NCI-H2171 treated with DMSO at 0.1 percent for 48 hours (cell line): ENCODE measurements around the gene GMPPB.
"Not testable (repeated sequence)": the region's sequence is repeated elsewhere in the genome, so short reads cannot be mapped to it uniquely, and the experiment has no call there.

Experiments
- DNase-seq: peaks from one replicate; lab custom pipeline; 2025; lab: John Stamatoyannopoulos, UW

Gene GMPPB

DNA sequence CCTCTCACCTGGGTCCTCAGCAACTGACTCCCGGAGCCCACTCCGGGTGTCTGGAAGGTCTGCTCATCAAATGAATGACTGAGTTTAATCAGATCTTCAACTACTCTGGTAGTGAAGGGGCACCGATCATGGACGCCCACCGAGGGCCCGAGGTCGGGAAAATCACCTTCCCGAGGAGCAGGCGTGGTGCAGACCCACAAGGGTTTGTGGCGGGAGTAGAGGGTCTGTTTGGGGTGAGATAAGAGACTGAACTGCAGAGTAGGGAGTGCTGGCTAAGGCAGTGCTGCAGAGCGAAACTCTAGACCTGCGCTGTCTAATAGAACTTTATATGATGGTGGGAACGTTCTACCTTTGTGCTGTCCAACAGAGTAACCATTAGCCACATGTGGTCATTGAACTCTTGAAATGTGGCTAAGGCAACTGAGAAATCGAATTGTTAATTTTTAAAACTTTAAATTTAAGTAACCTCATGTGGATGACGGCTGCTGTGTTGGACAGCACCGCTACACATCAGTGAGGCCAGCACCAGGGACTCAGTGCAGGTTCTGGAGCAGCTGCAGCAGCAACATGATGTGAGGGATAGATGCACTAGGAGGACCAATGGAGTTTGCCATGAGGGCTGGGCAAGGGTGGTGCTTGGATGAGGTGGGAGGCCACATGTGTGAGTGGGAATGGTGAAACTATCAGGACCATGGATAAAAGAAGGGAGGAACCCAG is 33.7 kb downstream of the GMPPB start:
- not testable (repeated sequence) for DNase-seq

DNA sequence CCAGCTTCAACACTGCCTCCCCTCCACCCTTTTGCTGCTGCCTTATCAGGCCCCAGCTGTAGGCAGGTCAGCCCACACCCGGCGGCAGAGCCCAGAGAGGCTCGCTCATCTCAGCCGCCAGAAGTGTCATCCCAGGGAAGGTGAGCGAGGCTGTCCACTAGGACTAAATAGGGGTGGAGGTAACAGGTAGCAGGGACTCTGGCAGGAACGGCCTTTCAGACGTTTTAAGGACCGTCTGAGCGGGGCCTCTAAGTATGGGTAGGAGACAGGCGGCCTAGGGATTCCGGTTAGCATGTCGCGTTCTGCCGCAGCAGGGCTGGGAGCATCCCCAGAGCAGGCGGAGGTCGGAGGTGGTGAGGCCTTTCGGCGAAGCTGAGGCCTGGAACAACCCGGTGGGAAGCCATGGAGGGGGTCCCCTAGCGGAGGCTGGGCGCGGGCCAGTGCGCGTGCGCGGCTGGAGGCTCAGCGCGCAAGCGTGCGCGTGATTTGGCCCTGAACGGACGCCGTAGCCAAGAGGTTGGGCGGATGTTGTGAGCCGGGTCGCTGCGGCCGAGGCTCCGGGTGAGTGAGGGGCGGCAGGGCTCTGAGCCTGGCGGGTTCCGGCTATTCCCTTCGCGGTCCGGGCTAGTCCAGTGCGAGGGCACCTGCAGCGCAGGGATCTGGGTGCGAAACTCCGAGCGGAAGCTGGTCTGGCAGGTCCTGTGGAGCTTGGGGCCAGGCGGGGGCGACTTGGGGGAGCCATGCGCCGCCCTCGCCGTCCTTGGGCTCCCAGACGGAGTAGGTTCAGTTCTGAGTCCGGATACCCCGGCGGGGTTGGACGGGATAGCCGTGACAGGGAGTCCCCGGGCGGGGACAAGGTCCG is 34.5 kb downstream of the GMPPB start, which contains the start of the genes MST1 and RNF123:
Gene MST1, minus strand, starts transcription at position 429 of the 862 bp plus-strand sequence. CDS start 783 bp downstream, outside the sequence.
Gene RNF123, plus strand, starts transcription at position 512 of the 862 bp plus-strand sequence. CDS start 1,609 bp downstream, outside the sequence.
- DNase-seq, result no peak

GRCh38 chr3:49688338-49689045 is 35.3 kb downstream of the GMPPB start:
- DNase-seq, result not testable (repeated sequence)

DNA sequence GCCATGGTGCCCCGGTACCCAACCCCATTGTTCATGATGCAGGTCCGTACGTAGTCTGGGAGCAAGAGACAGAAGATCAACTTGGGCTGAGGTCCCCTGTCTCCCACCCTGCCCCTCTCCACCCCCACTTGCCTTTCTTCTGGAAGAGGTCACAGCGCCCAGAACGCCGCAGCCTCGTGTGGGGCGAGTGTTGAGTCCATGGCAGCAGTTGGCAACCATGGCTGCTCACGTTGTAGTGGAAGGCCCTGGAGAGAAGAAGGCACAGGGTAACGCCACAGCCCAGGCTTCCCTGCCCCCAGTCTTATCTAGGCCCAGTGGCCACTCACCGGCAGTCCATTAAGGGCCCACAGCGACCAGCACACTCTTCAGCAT is 36.3 kb downstream of the GMPPB start:
- not testable (repeated sequence) for DNase-seq

- not testable (repeated sequence) for DNase-seq
These were observed 36.9 kb downstream of the GMPPB start for GRCh38 chr3:49686769-49687423.

- not testable (repeated sequence) for DNase-seq
These were observed 37.4 kb downstream of the GMPPB start for GRCh38 chr3:49686346-49686745.

GRCh38 chr3:49685846-49686245 is 37.9 kb downstream of the GMPPB start:
- DNase-seq, result not testable (repeated sequence)

- DNase-seq, result not testable (repeated sequence)
These were observed 38.6 kb downstream of the GMPPB start for GRCh38 chr3:49685103-49685502.

DNA sequence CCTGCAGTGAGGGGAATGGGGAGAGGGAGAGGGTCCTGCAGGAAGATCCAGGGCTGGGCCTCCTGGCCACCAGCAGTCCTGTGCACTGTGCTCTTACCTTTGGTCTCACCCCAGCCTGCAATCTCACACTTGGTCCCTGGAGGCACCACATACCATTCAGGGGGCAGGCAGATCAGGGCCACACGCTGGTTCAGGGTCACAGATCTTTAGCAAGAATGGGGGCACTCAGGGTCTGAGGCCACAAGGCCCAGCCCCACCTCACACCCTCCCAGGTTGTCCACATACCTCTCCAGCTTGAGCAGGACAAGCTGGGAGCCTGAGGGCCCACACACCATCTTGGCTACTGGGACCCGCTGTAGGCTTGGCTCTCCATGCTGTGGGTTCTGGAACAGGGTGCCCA is 39.3 kb downstream of the GMPPB start:
- DNase-seq, result not testable (repeated sequence)

DNA sequence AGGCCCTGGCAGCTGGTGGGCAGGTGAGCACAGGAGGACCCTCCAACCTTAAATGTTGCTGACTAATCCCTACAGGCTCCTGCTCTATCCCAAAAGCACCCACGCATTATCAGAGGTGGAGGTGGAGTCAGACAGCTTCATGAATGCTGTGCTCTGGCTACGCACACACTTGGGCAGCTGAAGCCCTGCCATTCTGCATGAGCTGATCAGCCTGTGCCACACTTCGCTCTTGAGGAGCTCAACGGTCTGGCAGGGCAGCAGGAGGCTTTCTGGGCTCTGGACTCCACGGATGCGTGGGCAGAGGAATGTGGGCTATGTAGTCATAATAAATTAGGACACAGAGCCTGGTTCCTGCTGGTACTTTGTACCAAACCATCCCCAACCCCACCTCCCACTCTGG is 40.6 kb downstream of the GMPPB start:
- no peak for DNase-seq

GRCh38 chr3:49681543-49681942 is 42.2 kb downstream of the GMPPB start:
- DNase-seq, result no peak

- no peak for DNase-seq
These were observed 42.6 kb downstream of the GMPPB start for GRCh38 chr3:49681232-49681522.

GRCh38 chr3:49680493-49681231 is 43.1 kb downstream of the GMPPB start:
- no peak for DNase-seq

DNA sequence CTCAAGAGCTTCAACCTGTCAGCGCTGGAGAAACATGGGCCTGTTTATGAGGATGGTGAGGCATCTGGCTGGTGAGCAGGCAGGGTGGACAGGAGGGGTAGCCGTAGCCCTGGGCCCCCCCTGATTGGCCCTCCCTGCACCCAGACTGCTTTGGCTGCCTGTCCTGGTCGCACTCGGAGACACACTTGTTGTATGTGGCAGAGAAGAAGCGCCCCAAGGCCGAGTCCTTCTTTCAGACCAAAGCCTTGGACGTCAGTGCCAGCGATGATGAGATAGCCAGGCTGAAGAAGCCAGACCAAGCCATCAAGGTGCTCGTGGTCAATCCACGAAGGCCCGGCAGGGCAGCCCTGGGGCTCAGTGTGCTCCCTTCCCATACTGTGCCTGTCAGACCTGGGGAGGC is 47.8 kb downstream of the GMPPB start:
- DNase-seq, result no peak

GRCh38 chr3:49674497-49674983 is 49.2 kb downstream of the GMPPB start:
- no peak for DNase-seq

DNA sequence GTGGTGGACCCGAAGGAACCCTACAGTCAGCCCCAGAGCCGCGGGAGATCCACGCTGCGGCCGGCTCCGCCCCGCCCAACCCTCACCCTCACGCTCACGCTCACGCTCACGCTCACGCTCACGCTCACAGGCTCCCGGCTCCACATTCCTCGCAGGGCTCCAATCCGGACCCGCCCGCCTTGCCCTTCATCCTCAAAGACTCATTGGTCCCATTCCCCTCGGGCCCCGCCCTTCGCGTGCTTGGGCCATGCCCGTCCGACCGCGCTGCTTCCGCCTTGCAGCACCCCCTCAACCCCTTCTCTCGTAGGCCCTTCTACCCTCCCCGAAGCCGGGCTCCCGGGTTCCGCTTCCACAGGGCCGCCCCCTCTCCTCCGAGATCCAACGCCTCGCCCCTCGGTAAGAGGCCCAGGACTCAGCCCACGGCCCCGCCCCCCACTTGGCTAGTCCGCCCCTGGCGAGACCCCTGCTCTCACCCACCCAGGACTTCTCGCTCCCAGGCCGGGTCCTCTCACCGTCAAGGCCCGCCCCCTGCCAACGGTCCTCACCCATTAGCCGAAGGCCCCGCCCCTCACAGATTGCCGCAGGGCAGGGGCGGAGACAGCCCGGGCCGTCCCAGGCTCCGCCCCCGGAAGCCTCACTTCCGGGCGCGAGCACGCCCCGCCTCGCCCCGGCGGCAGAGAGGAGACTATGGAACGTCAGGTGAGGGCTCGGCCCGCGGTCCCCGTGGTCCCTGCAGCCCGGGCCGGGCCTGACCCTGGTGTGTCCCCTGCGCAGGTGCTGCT is 49.8 kb downstream of the GMPPB start, which contains the start of gene APEH:
Gene APEH, plus strand, starts transcription at position 637 of the 782 bp plus-strand sequence. Its CDS starts 51 bp downstream, at position 688.
- DNase-seq, result no peak

DNA sequence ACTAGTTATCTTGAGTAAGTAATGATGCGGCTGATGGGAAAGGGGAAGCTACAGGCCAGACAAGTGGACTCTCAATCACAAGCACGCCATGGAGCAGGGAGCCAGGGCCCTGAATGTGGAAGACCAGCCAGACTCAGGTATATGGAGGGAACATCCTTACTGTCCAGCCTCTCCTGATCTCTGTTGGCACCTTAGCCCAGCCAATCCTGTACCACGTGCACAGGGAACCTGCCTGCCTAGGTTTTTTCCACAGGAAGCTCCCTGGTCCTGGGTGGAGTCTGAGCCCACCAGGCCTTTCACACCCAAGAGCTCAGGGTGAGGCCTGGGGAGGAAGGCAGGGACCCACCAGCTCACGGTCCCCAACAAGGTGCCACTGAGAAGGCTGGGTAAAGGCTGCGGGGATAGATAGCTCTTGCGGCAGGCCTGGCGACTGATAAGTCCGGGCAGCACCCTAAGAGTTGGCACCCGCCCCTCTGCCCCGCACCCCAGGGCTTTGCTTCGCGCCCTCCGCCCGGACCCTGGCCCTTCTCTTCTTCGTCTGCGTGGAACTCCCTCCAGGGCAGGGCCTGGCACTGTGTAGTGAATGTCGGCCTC is 50.5 kb downstream of the GMPPB start:
- DNase-seq, result no peak

DNA sequence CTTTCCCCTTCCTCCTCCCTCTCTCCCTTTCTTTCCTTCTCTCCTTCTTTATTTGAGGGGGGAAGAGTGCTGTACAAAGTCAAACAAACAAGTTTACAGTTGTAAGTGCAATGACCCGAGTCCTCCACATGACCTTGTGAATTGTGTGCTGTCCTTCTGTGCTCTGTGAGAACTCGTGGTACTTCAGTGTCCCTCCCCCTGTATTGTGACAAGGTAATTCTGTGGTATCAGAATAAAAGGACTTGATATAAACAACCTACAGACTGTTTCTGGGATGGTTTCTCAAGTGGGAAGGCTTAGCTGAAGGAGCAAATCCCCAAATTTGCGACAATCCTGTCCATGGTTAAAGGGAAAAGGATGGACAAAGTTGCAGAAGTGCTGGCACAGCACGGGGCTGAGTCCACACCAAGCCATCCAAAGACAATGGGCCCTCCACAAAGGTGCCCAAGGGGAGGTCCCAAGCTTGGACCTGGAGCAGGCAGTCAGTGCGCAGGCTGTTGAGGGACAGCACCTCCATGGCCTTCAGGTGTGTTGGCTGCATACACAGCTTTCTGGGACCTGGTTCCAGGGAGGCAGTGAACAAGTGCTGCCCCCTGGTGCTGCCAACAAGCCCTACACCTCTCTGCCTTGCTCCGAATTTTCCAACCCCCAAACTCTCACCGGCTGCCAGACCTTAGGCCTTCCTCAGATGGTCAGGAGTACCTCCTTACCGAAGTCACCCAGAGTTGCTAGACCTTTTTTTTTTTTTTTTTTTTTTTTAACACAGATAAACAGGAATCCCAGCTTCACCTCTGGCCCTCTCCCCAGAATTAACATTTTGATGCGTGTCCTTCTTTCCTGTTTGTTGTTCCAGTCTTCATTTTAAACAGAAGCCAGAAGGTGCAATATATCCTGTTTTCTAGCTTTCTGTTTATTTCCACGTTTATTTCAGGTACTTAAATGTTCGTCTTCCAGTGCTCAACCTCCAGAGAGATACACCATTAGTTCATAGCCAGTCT is 52.2 kb downstream of the GMPPB start:
- no peak for DNase-seq

DNA sequence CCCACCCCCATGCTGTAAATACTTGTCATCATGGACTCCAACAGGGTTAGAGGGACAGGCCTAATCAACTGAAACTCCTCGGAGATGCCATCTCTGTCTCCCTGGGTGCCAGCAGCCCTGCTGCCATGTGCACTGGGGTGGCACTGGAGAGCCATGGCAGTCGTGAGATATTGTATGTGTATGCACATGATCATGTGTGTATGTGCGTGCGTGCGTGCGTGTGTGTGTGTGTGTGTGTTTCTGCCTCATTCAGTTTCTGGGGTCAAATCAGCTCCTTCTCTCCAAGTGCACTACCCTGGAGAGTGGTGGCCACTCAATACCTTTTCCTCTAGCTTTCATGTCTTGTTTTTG is 52.8 kb downstream of the GMPPB start:
- DNase-seq, result no peak
